Measurements from ENCODE around the gene TWIST1.

The TWIST1 gene

DNA sequence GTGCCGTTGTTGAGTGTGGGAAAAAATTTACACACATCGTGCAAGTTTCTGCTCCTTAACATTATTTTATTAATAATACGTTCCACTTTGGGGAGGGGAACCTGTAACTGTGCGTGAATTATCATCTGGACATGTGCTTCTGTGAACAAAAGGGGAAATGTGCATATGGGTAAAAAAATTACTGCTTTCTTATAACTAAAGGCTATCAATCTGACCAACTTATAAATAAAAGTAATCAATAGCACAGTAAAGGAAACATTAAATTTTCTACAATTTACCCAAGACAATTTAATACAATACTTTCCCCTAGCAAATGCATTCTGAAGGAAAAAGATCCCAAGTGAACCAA lies 4.5 kb downstream of the TWIST1 start:
- no peak for DNase-seq (ENCODE audit: low read depth)

DNA sequence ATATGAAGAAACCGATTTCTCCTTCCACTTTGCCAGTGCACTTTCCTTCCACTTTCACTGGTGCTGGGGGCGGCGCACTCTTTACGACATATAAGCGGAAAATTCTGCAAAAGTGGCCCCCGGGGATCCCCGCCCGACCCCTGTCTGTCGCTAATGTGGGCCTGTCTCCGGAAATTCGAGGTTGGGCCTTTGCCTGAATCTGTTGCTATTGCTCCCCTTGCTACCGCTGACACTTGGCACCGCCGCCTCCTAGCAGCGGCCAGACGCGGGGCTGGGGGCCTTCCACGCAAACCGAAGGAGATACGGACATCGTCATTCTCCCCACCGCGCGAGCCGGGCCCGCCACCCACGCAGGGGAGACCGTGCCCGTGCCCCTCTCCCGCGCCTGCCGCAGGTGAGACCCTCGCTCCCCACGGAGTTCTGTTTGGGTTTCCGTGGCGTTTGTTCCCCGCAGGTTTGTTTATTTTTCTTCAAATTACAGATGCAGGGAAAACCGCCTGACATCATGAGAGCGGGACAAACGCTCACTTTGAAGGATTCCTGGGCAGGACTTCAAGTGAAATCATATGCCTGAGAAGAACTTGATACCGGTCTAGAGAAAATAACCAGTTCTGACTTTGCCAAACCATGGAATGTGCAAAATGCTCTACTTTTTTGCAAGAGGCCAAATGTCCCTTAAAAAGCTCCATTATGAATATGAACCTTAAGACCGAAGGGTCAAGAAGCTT lies 5.0 kb downstream of the TWIST1 start:
- no peak for DNase-seq (ENCODE audit: low read depth)

DNA sequence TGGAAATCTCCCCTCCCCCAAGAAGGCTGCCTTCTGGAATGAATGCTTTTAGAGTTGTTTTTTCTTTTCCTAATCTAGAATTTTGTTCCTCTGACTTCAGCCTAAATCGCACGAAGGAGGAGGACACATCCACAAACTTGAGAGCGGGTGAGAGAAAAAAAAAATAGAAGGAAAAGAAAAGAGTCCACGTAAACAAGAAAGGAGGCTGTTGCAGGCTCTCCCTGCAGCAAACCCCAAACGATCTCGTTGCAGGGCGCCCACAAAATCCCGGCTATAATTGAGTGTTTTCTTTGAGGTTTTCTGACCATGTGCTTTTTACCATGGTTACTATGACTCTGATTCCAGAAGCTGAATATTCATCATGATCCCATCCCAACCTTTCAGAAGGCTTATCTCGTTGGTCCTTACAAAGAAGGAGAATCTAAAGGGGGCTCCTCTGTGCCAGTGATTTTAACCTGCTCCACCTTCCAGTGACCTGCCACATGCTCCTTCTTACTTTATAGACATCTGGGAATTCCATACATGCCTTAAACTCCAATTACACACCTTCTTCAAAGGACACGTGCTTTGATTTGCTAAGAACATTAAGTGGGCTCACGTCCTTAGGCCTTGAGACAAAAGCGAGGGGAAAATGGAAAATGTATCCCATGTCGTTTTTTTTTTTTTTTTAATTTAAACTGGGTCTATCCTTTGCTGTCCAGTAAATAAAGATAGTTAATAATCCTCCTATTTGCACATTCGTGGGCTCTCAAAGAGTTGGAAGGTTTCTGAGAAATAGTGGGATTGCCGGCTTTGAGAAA lies 5.8 kb downstream of the TWIST1 start:
- no peak for DNase-seq (ENCODE audit: low read depth)

DNA sequence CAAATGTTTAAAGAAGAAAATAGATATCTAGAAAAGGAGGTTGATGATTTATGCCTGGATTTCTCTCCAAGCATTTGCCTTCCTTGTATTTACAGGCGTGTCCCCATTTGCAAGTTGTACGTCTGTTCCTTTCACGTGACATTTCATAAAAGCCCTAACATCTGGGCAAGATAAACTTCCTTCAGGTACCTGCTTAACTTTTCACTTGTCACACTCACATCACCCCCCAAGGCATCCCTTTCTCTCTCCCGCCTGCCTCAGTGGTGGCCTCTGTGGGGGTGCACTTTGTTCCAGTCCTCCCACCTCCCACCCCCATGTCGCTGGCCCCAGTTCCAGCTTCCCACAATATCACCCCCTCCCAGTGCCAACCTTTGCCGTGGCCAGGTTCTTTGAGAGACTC lies 6.7 kb downstream of the TWIST1 start:
- DNase-seq (ENCODE audit: low read depth), result no peak

DNA sequence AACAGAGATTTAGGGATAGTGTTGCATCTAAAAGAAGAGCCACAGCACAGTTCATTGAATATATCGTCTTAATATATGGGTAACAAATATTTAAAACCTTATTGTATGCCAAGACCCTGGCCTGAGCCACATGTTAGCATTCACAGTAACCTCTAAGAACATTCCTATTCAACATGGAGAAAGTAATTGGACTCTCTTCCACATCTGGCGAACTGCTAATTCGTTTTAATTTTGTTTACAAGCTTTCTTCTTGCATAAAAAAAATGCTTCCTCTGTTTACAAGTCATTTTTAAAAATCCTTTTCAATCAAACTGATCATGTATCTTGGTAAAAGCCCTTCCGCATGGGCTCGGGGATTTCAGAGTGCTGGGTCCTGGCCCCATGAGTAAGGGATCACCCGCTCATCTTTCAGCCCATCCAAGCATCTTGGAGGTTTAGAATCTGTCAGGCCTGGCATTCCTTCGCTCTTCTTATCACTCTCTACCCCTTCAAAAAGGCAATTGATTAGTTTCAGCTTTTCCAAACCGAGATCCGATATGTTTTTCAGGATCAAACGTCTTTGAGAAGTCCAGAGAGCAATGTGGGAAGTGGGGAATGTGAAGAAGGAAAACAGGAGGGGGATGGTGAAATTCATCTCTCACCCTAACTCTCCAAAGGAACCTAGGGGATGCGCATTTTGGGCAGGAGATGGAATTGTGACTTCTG lies 7.3 kb downstream of the TWIST1 start:
- no peak for DNase-seq (ENCODE audit: low read depth)

DNA sequence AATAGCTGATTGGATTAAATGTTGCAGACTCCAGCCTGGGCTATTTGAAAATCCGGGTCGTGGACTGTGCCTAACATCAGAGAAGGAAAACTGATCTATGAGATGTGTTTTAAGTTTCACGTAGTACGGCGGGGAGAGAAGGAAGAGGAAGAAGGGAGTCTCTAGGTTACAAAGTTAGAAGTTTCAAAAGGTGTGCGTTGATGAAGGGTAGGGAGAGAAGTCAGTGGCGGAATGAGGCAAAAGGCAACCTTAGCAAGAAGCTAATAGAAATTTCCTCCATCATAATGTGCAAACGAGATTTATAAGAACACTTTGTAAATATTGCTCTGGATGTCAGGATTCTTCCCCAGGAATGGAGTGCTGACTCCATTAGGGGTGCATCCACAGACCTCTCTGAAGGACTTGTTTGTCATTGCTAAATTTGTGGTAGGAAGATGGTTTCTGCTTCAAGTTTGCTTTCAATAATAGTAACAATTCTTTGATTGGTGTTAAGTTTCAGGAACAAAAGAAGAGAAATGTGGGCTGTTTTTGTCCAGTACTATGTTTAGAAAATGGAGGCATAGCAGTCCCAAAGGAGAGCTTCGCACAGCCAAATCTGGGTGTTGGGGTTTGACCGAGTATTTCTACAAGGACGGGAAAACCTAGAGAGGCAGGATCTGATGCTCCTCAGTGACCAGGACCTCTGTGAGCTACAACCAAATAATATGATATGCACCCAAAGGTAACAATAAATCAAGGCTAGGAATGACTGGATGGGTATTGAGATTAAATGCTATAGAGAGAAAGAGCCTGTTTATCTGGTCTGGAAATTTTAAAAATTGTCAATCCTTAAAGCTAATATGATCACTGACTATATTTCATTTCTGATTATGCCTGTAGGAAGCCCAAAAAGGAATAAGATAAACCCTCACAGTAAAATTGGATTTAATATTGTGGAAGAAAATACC lies 8.2 kb downstream of the TWIST1 start:
- DNase-seq (ENCODE audit: low read depth), result no peak

DNA sequence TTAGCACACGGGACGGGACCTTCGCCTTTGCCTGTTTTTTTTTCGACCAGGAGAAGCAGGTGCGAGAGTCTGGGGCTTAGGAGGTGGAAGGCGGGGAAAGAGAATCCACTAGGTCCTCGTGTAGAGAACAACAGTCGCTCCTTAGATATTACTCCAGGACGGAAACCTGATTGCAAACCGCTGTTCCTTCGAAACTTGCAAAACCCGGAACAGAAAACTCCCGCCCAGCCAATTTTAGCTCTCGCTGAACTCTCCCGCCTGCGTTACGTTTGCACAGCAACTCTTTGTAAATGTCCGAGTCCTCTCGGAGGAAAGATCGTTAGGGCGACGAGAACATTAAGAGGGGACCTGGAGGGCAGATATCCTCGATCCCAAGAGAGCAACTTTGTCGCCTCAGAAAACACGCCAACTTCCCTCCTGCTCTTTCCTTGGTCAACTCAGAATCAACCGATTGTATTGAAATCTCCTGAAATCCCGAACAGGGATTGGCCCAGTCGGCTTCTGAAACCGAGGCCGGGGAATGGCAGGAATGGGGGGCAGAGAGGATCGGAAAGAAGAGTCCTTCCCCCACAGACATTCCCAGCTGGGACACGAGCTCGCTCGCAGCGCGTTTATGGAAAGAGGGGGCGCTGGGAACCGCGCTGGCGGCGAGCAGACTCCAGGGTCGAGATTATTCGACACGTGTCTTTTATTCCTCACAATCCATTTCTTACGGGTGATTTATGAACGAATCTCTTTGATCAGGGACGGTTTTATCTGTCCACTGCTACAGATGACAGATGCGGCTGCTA lies 9.9 kb downstream of the TWIST1 start:
- no peak for DNase-seq (ENCODE audit: low read depth)

DNA sequence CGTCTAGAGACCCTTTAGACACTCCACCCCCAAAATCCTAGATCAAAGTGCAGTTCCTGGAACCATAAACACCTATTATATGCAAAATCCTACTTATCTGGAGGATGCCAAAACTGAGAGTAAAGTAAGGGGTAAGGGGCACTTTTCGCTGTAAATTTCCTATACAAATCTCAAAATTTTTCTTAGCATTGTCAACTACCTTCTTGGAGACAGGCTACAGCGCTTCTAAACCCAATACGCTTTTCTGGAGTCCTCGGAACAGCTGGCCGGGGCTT lies 10.4 kb downstream of the TWIST1 start:
- no peak for DNase-seq (ENCODE audit: low read depth)

DNA sequence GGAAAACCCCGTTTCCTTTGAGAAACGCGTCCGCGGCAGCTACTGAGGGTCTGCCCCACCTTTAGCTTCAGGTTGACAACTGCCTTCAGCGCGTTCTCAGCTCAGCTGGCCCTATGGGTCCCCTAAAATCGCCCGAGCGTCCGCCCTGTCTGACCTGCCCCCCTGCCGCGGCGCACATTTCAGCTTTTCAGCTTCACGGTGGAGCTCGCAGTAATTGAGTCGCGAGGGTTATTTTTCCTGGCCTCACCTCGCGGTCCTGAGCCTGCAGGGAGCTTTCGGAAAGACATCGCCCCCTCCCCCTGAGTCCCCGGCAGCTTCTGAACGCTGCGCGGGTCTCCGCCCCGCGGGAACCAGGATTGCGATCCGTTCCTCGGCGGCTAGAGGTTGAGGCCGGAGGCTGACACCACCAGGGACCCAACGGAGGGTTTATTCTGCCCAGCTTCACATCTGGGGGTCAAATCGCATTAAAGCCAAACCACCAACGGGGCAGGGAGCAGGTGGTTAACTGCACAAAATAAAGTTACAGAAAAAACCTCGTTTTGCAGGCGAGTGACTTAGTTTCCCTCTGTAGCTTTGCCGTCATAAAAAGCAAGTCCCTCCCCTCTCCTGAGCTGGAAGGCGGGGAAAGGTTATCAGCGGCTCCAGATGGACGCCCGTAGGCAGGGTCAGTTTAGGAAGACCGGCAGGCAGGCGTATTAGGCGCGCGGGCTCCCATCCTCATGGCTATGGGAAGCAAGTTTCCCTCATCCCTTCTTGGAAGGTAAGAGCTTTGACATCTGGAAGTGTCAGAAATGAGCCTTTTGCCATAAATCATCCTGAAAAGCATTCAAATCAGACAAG lies 11.0 kb downstream of the TWIST1 start:
- no peak for DNase-seq (ENCODE audit: low read depth)

DNA sequence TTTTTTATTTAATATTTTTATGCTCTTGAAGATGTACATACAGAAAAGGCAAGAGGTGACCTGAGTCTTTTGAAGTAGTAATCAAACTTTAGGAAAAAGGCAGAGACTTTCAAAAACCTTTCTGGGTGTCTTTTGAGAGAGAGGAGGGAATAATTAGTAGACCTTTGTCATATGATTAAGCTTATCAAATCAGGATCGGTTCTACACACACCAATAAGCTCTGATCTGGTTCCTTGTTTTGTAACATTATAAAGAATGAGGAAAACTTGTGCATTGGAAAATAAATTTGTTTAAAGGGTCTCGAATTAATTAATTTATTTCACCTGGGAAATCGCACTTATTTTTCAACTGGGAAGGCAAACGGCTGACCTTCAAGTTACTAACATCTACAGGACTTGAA lies 11.9 kb downstream of the TWIST1 start:
- DNase-seq (ENCODE audit: low read depth), result no peak

DNA sequence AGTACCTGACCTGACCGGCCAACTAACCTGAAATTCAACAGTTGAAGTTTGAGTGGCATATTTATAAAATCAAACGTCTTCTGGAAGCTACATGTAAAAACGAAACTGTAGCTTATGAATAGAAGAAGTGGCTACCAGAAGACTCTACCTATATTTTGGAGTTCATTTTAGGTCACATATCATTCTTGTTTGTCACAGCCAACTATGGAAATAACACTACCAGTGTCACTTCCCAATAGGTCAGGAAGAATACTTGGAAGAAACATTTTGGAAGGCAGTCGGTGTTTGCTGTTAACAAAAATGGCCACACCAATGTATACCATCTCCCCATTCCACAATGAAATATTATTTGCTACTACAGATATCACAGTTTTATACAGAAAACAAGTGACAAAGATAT lies 12.6 kb downstream of the TWIST1 start:
- DNase-seq (ENCODE audit: low read depth), result no peak

DNA sequence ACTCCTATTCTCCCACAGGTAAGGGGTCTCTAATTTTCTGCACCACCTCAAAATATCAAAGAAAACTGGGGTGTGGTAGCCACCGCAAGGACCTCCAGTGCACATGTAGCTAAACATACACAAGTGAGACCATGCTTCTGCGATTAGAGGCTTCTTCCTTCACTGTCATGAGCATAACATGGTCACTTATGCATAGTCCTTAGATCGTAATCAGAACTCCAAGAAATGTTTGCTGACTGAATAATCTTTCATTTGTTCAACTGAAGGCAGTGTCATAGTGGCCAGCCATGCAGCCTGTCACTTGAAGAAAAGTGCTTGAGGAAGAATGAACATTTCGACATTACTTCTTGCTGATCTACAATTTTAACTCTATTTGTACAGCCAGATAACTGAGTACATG lies 14.6 kb downstream of the TWIST1 start:
- DNase-seq (ENCODE audit: low read depth), result no peak

DNA sequence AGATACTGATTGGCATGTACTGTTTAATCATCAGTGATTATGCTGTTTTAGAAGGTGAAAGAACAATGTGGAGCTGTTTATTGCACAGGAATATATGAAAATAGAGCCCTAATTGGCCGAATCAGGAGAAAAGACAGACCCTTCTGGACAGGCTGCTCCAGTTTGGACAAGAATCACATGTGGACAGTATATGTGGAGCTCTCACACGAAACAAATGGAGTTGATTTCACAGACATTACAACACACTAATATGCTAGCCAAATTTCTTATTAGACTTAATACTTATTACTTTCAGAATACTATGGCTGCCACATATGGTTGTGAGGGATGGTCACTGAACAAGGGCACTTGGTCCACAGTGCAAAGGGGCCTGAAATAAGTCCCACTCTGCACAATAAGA lies 15.5 kb downstream of the TWIST1 start:
- DNase-seq (ENCODE audit: low read depth), result no peak

DNA sequence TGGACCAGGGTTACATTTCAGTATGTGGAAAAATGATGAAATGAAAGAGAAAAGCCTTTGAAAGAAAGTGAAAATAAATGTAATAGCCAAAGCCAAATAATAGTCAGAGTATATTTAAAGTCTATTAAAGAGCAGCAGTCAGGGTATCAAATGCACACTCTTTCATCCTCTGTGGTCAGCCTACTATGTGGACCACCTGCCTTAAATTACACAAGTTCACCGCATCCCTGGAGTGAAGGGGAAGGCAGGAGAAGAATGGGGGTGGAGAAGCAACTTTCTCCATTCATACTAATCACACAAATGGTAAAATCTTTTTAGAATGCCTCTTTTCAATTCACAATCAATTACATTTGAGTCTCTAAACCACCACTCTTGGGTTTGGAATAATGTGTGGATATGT lies 16.0 kb downstream of the TWIST1 start:
- no peak for DNase-seq (ENCODE audit: low read depth)

DNA sequence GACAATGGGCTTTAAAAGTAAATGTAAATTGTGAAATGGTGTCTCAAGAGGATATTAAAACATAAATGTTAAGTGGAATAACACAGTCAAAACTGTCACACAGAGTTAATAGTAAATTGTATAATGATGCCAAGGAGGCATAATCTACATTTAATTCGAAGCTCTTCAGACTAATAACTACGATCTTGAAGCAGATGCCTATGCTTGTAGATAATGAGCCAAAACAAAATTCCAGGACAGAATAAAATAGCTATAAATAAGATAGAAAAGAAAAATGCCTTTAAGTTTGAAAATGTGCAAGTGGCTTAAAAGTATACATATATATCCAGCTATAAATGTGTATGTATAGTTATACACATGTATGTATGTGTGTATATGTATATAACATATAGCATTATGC lies 17.5 kb downstream of the TWIST1 start:
- no peak for DNase-seq (ENCODE audit: low read depth)

DNA sequence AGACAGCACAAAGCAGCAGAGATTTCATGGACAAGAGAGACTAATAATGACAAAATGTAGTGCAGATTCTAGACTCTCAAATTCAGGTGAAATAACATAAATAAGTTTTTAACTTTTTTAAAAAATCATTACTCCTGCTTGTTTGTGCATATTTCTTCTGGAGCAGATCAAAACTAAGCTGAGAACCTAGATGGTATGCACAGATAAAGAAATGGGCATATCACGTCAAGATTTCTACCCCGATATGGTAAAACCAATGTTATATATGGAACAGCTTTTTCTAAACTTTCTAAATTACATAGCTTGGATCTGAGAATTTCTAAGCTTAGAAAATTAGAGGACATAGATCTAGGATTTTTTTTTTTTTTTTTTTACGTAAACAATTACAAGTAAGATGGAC lies 18.2 kb downstream of the TWIST1 start:
- no peak for DNase-seq (ENCODE audit: low read depth)

DNA sequence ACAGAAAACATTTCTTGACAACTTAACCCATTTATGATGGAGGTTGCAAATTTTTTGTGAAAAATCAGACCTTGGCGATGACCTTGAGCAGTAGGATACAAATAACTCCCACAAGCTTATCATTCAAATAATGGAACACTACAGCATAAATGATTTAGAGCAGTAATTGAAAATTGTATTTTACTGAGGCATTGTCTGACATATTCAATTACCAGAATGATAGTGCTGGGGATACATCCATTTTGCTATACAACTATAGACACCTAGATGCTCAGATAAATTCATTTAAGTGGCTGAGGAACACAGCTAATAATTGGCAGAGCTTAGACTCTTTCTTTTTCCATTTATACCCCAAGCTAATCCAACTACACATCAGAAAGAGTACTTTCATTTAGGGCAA lies 18.9 kb downstream of the TWIST1 start:
- DNase-seq (ENCODE audit: low read depth), result no peak

DNA sequence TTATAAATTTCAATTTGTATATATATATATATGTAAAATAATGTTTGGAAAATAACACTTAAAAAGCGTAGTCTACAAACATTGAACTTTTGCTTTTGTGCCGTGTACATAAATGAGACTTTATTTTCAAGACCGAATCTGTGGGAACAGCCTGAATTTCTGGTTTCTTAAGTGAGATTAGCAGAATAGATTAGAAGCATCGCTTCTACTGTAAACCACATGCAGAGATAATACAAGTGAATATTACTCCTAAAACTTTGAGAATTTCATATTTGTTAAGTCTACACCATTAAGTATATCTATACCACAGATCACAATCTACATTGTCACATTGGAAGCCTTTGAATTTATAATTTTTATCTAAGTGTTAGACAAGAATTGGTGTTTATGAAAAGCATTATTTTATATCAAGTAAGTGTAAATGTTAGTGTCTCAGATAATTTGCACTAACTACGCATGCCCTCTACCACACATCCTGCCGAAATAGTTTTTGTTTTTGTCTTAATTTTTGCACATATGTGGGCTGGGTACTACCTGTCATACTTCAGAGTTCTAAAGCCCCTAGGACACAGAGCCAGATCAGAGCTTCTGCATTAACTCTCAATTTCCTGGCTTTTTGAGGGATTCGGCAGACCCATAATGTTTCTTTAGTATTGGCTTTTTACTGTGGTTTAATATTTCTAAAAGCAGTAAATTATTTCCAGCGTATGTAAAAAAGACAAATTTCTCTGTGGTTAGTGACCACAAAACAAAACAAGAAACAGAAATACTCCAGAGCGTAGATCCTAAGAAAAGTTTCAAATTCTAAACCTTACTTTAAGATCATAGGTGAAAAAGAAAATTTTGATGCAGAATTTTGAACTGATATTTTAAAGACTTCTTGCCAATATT lies 20.0 kb downstream of the TWIST1 start:
- DNase-seq (ENCODE audit: low read depth), result no peak

DNA sequence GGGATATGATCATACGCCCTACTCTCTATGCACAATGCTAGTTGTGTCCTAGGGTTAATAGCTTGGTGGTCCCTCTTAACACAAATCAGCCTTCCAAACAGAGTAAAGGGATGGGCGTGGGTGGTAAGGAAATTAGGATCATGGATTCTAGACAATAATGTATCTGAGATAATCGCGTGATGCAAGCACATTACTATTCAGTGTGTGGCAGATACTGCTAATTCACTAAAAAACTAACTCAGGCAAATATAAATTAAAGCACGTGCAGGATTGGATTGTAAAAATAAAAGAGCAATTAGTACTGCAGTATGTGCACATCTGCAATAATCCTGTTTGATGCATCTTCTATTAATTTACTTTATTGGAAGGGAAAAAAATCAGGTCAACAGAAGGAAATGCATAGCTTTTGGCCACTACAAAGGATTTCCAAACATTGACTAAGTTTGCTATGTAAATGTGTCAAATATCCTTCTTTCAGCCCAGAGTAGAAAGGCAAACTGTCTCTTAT lies 22.0 kb downstream of the TWIST1 start:
- no peak for DNase-seq (ENCODE audit: low read depth)
